ENCODE measurements around the gene PSMD2.
"Not testable (repeated sequence)": the region's sequence is repeated elsewhere in the genome, so short reads cannot be mapped to it uniquely, and the experiment has no call there.

The PSMD2 gene

GRCh38 chr3:184335661-184336546, 36.9 kb downstream of the PSMD2 start:
- peak overlapping the region; percentile 83 for H3K4me3 ChIP-seq (ENCODE audit: low read depth, low read length)
- no peak for TF ChIP-seq CTCF (conservative IDR thresholded peaks at IDR 0.05; ENCODE audit: low read depth, low read length)
- DNase-seq (ENCODE audit: low read depth), result peak; percentile 83

DNA sequence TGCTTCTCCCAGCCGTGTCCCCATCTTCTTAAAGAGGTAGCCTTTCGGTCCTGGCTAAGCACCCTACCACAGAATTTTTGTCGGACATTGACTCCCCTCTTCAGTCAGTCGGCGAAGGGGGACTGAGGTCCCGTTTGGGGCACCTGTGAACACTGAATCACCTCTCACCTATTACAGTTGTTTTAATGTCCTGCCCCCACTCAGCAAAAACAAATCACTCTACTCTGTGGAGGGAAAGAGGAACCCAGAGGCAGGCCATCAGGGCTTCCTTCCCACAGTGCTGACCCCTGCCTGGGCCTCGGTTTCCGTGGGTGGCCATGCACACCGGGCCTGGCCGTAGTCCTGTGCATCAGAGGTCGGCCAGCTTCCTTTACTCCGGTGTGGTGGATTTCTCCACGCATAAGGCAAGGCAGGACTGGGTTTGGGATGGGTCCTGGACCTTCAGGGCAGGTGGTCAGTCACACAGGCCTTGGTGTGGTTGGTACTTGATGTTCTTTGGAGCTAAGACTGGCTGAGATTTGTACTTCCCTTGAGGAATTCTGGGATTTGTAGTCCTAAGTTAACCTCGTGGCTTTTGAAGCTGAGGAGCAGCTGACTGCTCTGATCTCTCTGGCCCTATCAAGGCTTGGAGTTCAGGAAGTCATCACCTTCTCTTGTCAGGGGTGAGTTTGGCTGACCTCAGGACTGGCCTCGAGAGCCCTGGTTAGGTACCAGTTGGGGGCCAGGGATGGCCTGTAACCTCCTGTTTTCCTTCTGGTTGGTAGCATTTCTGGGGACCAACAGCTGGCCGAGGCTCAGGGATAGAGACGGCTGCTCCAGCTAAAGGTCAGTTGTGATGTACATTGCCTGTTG, 37.7 kb downstream of the PSMD2 start:
- DNase-seq (ENCODE audit: low read depth), result peak; percentile 69
- no peak for TF ChIP-seq CTCF (conservative IDR thresholded peaks at IDR 0.05; ENCODE audit: low read depth, low read length)
- H3K4me3 ChIP-seq (ENCODE audit: low read depth, low read length), result peak overlapping the region; percentile 83

DNA sequence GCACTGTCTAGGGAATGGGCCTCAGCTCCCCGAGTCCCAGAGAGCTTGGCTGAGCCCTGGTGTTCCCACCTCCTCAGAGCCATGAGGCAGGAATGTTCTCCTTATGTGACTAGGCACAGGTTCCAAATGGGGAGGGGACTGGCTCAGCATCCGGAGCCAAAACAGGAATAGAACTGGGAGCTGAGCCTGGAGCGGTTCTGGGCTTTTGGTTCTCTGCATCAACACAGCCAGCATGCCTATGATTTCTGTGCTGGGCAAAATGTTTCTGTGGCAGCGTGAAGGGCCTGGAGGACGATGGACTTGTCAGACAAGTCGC, 38.3 kb downstream of the PSMD2 start, which contains the start of gene FAM131A:
Gene FAM131A, plus strand, starts transcription at position 202 of the 316 bp plus-strand sequence. Its CDS starts 31 bp downstream, at position 233.
- peak within 1 kb of the TSS; percentile 83 for H3K4me3 ChIP-seq (ENCODE audit: low read depth, low read length)
- DNase-seq (ENCODE audit: low read depth), result no peak
- TF ChIP-seq CTCF (conservative IDR thresholded peaks at IDR 0.05; ENCODE audit: low read depth, low read length), result no peak

- peak overlapping the region; percentile 38 for H3K4me3 ChIP-seq (ENCODE audit: low read depth, low read length)
- DNase-seq (ENCODE audit: low read depth), result no peak
- TF ChIP-seq CTCF (conservative IDR thresholded peaks at IDR 0.05; ENCODE audit: low read depth, low read length), result no peak
These were observed 38.9 kb downstream of the PSMD2 start for GRCh38 chr3:184337981-184338380.

- peak overlapping the region; percentile 38 for H3K4me3 ChIP-seq (ENCODE audit: low read depth, low read length)
- TF ChIP-seq CTCF (conservative IDR thresholded peaks at IDR 0.05; ENCODE audit: low read depth, low read length), result no peak
- peak; percentile 88 for DNase-seq (ENCODE audit: low read depth)
These were observed 39.5 kb downstream of the PSMD2 start for GRCh38 chr3:184338511-184338945.

DNA sequence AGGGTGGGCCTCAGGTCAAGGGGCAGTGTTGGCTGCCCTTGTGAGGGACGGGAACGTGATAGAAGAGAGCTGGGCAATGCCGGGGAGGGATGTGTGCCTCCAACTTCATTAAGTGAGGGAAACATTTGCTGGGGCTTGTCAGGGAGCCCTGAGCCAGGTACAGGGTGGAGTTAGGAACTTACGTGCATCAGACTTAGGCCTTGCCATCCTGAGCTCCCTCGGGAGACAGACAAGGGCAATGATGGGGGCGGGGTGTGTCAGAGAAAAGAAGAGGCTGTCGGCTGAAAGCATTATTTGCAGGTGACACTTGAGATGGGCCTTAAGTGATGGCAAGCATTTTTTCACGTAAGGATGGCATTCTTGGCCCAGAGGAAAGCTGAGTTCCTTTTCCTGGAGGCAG, 40.0 kb downstream of the PSMD2 start:
- DNase-seq (ENCODE audit: low read depth), result no peak
- no peak for TF ChIP-seq CTCF (conservative IDR thresholded peaks at IDR 0.05; ENCODE audit: low read depth, low read length)
- H3K4me3 ChIP-seq (ENCODE audit: low read depth, low read length), result peak overlapping the region; percentile 36

DNA sequence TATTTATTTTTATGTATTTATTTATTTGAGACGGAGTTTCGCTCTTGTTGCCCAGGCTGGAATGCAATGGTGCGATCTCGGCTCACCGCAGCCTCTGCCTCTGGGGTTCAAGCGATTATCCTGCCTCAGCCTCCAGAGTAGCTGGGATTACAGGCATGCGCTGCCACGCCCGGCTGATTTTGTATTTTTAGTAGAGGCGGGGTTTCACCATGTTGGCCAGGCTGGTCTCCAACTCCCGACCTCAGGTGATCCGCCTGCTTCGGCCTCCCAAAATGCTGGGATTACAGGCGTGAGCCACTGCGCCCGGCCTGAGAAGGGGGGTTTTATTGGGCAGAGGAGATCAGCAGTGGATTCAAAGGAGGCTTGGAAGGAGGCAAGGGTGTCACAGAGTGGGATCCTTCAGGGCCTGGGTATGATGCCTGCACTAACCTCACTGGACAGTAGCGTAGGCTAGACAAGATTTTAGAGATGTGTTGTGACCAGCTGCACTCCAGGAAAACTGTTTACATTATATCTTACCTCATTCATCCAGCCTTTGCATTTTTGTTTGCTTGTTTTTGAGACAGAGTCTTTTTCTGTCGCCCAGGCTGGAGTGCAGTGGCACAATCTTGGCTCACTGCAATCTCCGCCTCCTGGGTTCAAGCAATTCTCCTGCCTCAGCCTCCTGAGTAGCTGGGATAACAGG, 40.6 kb downstream of the PSMD2 start:
- H3K4me3 ChIP-seq (ENCODE audit: low read depth, low read length); DNase-seq (ENCODE audit: low read depth): not testable (repeated sequence)
